Measurements from ENCODE around the gene ZNF398.
"Not testable (repeated sequence)": the region's sequence is repeated elsewhere in the genome, so short reads cannot be mapped to it uniquely, and the experiment has no call there.

Gene ZNF398

DNA sequence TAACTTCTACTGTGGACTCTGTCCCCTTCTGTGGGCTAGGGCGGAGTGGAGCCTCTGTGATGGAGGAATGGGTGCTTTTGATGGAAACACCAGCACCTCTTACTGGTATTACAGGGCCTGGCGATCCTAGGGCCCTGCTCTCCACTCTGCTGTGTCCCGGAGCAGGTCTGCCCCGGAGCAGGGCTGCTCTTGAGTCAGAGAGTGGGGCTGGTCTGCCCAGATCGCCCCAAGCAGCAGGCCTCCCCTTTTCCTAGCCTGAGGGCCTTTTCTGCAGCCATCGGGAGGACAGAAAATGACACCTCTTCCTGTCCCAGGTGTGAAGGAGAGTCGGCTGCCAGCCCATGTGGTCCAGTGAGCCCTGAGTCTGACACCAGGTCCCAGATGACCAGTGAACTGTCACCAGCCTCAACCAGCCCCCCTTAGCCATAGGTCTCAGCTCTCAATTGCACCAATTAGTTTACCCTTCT is 49.5 kb downstream of the ZNF398 start:
- no peak for DNase-seq

- no peak for DNase-seq
Measured at GRCh38 chr7:149197675-149198074, 50.4 kb downstream of the ZNF398 start.

GRCh38 chr7:149198161-149198816 is 51.0 kb downstream of the ZNF398 start:
- DNase-seq, result no peak

DNA sequence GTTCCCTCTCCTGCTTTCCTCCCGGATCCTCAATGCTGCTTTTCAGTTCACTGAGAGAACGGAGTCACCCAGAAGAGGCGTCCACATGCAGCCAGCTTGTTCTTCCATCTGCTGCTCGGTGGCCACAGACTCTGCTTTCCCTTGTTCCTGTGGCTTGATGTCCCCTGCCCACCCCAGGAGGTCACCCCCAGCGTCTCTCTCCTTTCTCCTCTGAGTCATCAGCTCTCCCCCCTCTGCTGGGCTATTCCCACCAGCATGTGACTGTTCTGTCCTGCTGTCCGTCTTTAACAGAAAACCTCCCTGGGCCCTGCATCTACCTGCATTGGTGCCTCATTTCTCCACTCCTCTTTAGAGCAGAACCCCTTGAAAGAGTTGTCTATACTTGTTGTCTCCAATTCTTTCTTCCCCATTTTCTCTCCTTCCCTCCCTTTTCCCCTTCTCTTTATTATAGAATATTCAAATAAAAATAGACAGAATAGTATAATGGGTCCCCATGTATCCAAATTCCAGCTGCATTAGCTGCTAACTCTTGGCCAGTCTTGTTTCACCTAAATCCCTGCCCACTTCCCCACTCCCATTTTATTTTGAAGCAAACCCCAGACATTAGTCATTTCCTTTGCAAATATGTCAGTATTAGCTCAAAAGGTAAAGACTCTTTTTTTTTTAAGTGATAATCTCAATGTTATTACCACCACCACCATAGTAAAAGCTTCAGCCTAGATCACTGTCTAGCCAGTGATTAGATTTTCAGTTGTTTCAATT is 52.2 kb downstream of the ZNF398 start:
- DNase-seq, result no peak

DNA sequence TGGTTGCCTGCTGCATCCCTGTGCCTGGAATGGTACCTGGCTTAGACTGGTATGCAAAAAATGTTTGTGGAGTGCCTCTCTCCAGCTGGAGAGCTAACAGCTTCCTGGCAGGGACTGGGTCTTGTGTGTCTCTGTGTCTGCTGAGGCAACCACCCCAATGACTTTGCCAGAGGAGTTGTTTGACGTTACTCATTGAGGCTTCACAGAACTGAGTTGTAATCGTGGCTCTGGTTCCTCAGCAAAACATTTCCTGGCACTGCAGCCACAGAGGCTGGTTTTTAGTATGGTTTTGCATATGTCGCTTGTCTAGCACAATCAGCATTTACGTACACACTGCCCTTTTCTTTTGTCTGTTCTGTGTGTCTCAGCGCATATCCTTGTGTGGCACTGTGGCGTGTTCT is 55.6 kb downstream of the ZNF398 start:
- no peak for DNase-seq

DNA sequence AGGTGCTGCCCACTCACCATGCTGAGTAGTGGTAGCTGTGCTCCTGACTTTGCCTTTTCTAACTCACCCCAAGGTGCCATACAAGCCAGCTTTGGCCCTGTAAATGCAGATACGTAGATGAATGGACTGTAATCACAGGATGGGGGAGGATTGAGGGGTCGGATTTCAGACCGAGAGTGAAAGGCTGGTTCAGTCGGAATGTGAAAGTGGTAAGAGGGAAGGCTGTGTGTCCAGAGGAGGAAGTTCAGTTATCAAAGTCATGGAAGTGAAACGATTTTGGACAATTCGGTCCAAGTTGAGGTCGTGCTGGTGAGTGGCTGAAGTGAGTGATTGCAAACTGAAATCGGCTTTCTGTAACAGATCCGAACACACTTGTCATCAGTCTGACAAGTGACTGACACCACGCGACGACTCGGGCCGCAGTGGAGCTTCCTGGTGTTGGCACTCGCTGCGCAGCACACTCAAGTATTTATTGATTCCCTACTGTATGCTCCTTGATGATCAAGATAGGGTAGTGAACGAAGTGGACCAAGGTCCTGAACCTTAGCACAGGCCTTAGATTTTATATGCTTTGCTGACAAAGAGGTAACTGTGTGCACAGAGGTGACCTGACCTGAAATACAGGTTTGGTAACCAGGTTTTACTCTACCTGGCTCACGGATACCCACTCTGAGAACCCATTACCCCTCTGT is 58.6 kb downstream of the ZNF398 start:
- no peak for DNase-seq

DNA sequence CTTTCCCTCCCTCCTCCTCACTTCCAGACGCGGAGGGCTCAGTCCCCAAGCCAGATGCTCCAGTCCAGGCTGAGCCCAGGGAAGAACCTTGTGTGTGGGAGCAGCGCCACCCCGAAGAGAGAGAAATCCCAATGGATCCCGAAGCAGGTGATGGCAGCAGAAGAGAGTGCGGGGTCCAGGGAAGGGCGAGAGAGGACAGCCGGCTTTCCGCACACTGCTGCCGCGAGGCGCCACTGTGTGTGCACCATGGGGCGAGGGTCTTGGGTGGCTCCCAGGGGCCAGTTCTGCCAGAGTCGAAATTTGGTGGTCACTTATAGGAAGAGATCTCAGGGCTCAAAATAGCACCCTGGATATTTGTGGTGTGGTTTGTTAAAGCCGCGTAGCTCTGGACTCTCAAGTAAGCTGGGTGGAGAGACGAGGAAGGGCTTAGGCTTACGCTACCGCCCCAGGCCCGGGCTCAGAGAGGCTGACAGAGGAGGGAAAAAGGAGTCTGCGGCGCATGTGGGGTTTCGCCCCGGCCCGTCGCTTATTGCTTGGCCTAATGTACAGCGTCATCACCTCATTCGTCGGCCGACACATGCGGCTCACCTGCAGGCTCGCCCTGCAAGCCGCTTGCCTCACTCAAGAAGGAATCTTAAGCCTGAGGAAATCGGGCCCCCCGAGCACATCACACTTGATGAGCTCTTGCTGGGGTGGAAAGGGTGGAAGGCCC is 60.2 kb downstream of the ZNF398 start:
- no peak for DNase-seq

DNA sequence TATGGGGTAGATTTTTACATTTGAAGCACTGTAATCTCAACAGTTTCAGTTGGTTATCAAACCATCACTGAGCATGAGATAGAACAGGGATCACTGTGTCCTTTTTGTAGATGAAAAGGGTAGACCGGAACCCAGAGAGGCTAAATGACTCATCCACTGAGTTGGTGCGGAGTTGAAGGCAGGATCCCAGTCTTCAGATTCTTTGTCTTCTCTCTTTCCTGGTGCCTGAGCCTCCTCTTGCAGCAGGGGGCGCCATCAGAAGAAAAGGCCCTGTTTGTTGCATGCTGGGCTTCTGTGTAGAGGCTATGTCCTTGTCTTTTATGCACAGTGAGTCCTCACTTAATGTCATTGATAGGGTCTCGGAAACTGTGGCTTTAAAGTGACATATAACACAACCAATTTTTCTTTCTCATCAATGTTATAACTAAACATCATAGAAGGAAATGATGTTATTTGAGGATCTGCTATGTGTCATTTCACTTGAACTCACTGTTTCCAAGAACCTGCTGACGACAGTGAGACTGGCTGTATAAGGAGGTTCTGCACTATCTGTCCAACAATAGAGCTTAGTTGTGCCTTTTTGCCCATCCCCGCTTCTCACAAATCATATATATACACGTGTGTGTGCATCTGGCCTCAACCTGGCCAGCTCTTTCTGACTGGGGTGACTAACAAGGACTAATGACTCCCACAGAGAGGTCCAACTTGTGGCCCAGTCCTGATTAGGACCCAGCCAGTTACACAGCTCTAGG is 62.4 kb downstream of the ZNF398 start:
- DNase-seq, result no peak

- DNase-seq, result no peak
Measured at GRCh38 chr7:149210551-149210950, 63.3 kb downstream of the ZNF398 start.

- no peak for DNase-seq
Measured at GRCh38 chr7:149214020-149214720, 66.9 kb downstream of the ZNF398 start.

- DNase-seq, result no peak
Measured at GRCh38 chr7:149216402-149216801, 69.1 kb downstream of the ZNF398 start.

DNA sequence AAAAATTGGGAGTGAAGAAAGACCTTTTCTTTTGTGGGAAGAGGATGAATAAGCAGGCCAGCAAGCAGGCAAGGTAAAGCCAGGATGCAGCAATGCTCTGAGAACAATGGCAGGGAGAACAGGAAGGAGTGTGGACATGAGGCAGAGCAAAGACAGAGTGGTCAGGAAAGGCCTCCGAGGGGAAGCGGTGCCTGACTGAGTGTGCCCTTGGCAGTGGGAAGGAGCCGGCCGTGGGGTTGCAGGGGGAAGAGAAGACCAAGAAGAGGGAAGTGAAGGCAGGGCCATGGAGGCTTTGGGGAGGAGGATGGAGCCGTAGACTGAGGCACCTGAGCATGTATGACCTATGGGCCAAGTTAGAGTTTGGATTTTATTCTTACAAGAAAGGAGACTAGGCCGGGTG is 70.3 kb downstream of the ZNF398 start:
- DNase-seq, result no peak

DNA sequence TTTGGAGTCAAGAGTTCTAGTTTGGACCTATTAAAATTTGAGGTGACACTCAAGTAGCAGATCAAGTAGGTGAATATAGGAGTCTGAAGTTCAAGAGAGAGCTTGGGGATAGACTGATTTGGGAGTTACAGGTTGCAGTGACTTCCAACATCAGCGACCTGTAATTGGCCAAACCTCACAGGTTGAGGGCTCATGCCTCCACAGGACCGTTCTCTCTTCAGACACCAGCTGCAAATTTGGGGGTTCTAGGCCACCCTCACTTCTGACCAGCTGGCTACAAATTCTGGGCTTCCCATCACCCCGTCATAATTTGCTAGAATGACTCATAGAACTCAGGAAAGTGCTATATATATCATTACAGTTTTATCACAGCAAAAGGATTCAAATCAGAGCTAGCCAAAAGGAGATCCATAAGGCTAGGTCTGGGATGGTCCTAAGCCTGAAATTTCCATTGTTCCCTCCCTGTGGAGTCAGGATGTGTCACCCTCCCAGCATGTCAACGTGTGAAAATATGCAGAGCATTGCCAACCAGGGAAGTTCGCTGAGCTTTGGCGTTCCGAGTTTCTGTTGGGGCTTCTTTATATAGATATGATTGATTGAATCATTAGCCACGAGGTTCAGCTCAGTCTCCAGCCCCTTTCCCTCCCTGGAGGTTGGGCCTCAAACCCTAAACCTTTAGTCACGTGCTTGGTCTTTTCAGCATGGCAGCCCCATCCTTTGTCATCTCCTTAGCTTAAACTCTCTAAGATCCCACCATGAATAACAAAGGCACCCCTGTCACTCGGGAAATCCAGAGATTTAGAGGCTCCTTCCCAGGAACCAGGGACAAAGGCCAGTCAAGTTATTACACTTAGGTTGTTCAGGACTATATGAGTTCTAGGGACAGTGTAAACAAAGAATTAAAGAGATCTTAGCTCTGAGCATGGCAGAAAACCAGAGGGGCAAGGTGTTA is 71.5 kb downstream of the ZNF398 start:
- no peak for DNase-seq

DNA sequence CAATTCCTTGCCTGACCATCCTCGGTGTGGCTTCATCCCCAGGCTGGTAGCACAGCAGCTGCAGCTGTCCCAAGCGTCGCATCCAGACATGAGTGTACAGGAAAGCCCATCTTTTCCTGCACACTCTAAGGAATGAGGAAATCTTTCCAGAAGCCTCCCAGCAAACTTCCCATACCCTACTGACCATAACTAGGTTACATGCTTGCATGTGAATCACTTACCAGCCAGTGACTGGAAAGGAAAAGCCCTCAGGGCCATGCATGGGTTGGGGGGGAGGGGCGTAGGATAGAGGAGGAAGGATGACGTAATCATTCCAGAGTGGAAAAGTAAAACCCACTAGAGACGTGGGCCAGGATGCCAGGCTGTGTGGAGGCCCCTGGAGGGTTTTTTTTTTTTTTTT is 73.3 kb downstream of the ZNF398 start:
- DNase-seq, result no peak

GRCh38 chr7:149223176-149223575 is 75.9 kb downstream of the ZNF398 start:
- no peak for DNase-seq

DNA sequence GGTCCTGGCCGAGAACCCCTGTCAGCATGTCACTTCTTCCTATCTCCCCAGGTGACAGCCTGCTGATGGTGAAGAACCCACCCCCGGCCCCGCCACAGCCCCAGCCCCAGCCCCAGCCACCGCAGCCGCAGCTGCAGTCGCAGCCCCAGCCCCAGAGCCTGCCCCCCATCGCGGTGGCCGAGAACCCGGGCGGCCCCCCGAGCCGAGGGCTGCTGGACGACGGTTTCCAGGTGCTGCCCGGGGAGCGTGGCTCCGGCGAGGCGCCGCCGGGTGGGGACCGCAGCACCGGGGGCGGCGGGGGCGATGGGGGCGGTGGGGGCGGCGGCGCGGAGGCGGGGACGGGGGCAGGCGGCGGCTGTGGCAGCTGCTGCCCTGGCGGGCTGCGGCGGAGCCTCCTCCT is 76.5 kb downstream of the ZNF398 start:
- DNase-seq, result no peak

- DNase-seq, result no peak
Measured at GRCh38 chr7:149224352-149224751, 77.1 kb downstream of the ZNF398 start.

DNA sequence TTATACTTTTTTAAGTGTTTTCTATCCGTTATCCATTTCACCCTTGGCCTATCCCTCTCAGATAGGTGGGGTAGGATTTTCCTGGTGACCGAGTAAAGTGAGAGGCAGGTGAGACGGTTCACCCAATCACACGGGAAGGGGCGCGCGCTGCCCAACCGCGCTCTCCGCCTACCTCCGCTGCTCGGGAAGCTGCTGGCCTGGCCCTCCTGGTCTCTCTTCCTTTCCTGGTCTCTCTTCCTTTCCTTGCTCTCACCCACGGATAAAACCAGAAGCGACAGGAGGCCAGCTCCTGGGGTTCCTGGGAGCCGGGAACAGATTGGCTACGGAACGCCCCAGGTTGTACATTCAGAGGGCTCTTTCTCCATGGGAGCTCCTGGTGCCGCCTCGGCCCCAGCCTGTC is 77.9 kb downstream of the ZNF398 start:
- DNase-seq, result no peak

DNA sequence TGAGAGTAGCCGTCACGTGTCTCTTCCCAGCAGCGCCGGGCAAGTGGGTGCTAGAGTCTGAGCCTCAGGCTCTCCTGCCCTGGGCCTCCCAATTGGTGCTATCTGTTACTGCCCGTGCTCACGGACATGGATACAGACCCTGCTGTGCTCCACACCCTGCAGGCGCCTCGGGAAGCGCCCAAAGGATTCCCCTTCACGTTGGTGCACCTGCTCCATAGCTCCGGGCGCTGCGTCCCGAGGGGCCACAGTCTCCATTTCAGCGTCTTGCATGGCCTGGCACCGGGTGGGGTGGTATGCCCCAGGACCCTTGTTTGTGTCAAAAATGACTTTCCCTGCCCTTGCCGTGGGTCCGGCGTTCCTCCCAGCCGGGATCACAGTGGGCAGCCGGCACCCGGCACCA is 78.4 kb downstream of the ZNF398 start:
- DNase-seq, result no peak

DNA sequence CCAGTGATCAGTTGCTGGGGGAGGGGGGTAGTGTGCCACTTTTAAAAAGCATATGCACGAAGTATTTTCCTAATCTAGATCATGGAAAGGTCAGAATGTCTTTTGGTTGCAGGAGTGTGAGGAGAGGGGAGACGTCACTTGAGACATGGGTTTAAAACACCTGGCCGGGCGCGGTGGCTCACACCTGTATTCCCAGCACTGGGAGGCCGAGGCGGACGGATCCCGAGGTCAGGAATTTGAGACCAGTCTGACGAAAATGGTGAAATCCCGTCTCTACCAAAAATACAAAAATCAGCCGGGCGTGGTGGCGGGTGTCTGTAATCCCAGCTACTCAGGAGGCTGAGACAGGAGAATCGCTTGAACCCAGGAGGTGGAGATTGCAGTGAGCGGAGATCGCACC is 79.1 kb downstream of the ZNF398 start:
- DNase-seq, result not testable (repeated sequence)

Measured in NCI-H1048 (cell line).